GM12878 (cell line): Measurements from ENCODE around the gene FRAS1. TPM values are rescaled to one million over a fixed set of nuclear protein-coding genes. Genes with fewer than 3 reads are reported as not detected.

Experiments used
- ATAC-seq: fragments of 200-7000 bp; cut with Tn5 transposase; 3 replicates; pipeline ENCODE4 v1.9.1; 2020; ENCODE audit warnings: mild to moderate bottlenecking, moderate library complexity
- BruUV-seq: library from RNA; stranded (reverse); fragments of 400-500 nt; replicated peaks from 2 replicates; lab custom pipeline; 2021; lab: Mats Ljungman, UMichigan
- CTCF ChIA-PET: fragments of 300-600 bp; sonication (Branson Sonifier 250); formaldehyde crosslinking; extraction: SDS; loops from one replicate; lab custom pipeline; 2021; ENCODE audit warnings: inconsistent platforms; lab: Yijun Ruan, JAX
- POLR2A ChIA-PET: fragments of 350-600 bp; formaldehyde crosslinking; extraction: SDS; loops from one replicate; lab custom pipeline; 2021; ENCODE audit warnings: inconsistent platforms; lab: Charles Lee
- RAD21 ChIA-PET: fragments of 300-600 bp; sonication (Branson Sonifier 250); formaldehyde crosslinking; loops from one replicate; lab custom pipeline; 2023; ENCODE audit warnings: antibody characterized with exemption; ENCODE audit not compliant: unreplicated experiment; lab: Charles Lee
- SMC1A ChIA-PET: fragments of 300-600 bp; sonication (Branson Sonifier 250); formaldehyde crosslinking; loops from one replicate; lab custom pipeline; 2023; ENCODE audit not compliant: unreplicated experiment, uncharacterized antibody; lab: Charles Lee
- DNase-seq: peaks from one replicate; pipeline ENCODE4 v3.0.0-alpha.2; 2011; ENCODE audit warnings: low read depth, low spot score
- FAIRE-seq: peaks from 3 replicates; lab custom pipeline; 2011; peaks lifted over from hg19 to GRCh38; lab: Jason Lieb, UNC
- H2AFZ ChIP-seq: 2 replicates; pipeline ENCODE4 v1.6.0; 2011; ENCODE audit warnings: low read depth, low read length, control low read depth; ENCODE audit not compliant: control insufficient read depth
- H3K27ac ChIP-seq: 2 replicates; pipeline ENCODE4 v1.5.1; 2011; ENCODE audit warnings: control low read depth; ENCODE audit not compliant: control insufficient read depth, insufficient read depth
- H3K27me3 ChIP-seq, 2 experiments: replicated peaks in 1 of 2; 2 replicates each; pipeline versions ENCODE4 v1.6.0 to v1.6.1; 2011; ENCODE audit warnings: low read length in 1 of 2; ENCODE audit not compliant: control insufficient read depth in 2 of 2, insufficient read depth in 2 of 2
- H3K36me3 ChIP-seq, 2 experiments: 2 replicates each; pipeline ENCODE4 v1.5.1; 2011; ENCODE audit warnings: low read length in 1 of 2; ENCODE audit not compliant: control insufficient read depth in 2 of 2, insufficient read depth in 2 of 2
- H3K4me1 ChIP-seq: 2 replicates; pipeline ENCODE4 v1.6.1; 2011; ENCODE audit warnings: mild to moderate bottlenecking, low read length, moderate library complexity, mixed read lengths; ENCODE audit not compliant: control insufficient read depth, insufficient read depth
- H3K4me2 ChIP-seq: 2 replicates; pipeline ENCODE4 v1.6.0; 2011; ENCODE audit warnings: control low read depth; ENCODE audit not compliant: control insufficient read depth, insufficient read depth
- H3K4me3 ChIP-seq: fragments of 200-600 bp; sonication (generic); 2 replicates; pipeline ENCODE4 v1.5.1; 2016
- H3K79me2 ChIP-seq: 2 replicates; pipeline ENCODE4 v1.6.0; 2011; ENCODE audit warnings: low read length; ENCODE audit not compliant: control insufficient read depth, insufficient read depth
- H3K9ac ChIP-seq: 2 replicates; pipeline ENCODE4 v1.8.0; 2011; ENCODE audit warnings: low read length, control low read depth, mixed read lengths; ENCODE audit not compliant: control insufficient read depth, insufficient read depth
- H3K9me3 ChIP-seq: replicated peaks from 3 replicates; pipeline ENCODE4 v1.5.1; 2011; ENCODE audit warnings: mild to moderate bottlenecking, low read length; ENCODE audit not compliant: control insufficient read depth, insufficient read depth
- H4K20me1 ChIP-seq: 2 replicates; pipeline ENCODE4 v1.6.0; 2011; ENCODE audit not compliant: control insufficient read depth, insufficient read depth
- GATAD2B ChIP-seq: fragments of 450-650 bp; conservative IDR thresholded peaks from 2 replicates; pipeline ENCODE4 v1.6.1; 2017; ENCODE audit warnings: low read depth, mild to moderate bottlenecking, moderate library complexity
- IKZF1 ChIP-seq: fragments of 450-650 bp; conservative IDR thresholded peaks from 2 replicates; pipeline ENCODE4 v1.6.1; 2017; ENCODE audit warnings: antibody characterized with exemption, mild to moderate bottlenecking
- KAT2A ChIP-seq: conservative IDR thresholded peaks from 2 replicates; pipeline ENCODE4 v1.6.1; 2011; ENCODE audit warnings: low read depth, low read length; ENCODE audit not compliant: control insufficient read depth
- KLF5 ChIP-seq: fragments of 450-650 bp; IDR thresholded peaks from 2 replicates; pipeline ENCODE4 v1.6.1; 2014; ENCODE audit warnings: mild to moderate bottlenecking; ENCODE audit not compliant: partially characterized antibody
- MYB ChIP-seq: fragments of 150-350 bp; IDR thresholded peaks from 2 replicates; pipeline ENCODE4 v1.6.1; 2014; ENCODE audit warnings: mild to moderate bottlenecking, low read depth, low read length, borderline replicate concordance
- NFIC ChIP-seq: IDR thresholded peaks from 2 replicates; pipeline ENCODE4 v1.6.1; 2012; ENCODE audit warnings: low read depth, mild to moderate bottlenecking, inconsistent platforms, low read length, moderate library complexity
- POLR2AphosphoS5 ChIP-seq: IDR thresholded peaks from 2 replicates; pipeline ENCODE4 v1.6.1; 2011; ENCODE audit warnings: mild to moderate bottlenecking, low read length, inconsistent platforms
- RBBP5 ChIP-seq: fragments of 200-600 bp; sonication (generic); conservative IDR thresholded peaks from 2 replicates; pipeline ENCODE4 v1.6.1; 2016
- SMAD1 ChIP-seq: fragments of 450-650 bp; IDR thresholded peaks from 2 replicates; pipeline ENCODE4 v1.6.1; 2018; ENCODE audit warnings: mild to moderate bottlenecking, low read depth; ENCODE audit not compliant: partially characterized antibody
- TCF12 ChIP-seq: IDR thresholded peaks from 2 replicates; pipeline ENCODE4 v1.6.1; 2011; ENCODE audit warnings: low read depth, mild to moderate bottlenecking, low read length
- TCF7 ChIP-seq: IDR thresholded peaks from 2 replicates; pipeline ENCODE4 v1.6.1; 2014; ENCODE audit warnings: antibody characterized with exemption, borderline replicate concordance
- ZZZ3 ChIP-seq: IDR thresholded peaks from 2 replicates; pipeline ENCODE4 v1.6.1; 2011; ENCODE audit warnings: low read depth; ENCODE audit not compliant: control insufficient read depth, insufficient read length
- WGBS: methylation state at CpG from one replicate; pipeline ENCODE4 v1.1.6; 2016; ENCODE audit warnings: low lambda C conversion rate; ENCODE audit not compliant: insufficient replicate concordance, insufficient coverage; ENCODE audit errors: missing lambda C conversion rate; 5-methylcytosine and 5-hydroxymethylcytosine counted together
- in situ Hi-C: fragments of 300-500 bp; cut with MboI; formaldehyde crosslinking; loops from 9 replicates; pipeline ENCODE4 v1.14.3; 2018; ENCODE audit warnings: mixed read lengths
- intact Hi-C: fragments of 100-400 bp; cut with micrococcal nuclease; formaldehyde crosslinking; loops from one replicate; pipeline ENCODE4 v1.14.2; 2022; ENCODE audit not compliant: unreplicated experiment
- polyA plus RNA-seq, 11 experiments: library from polyadenylated mRNA; depleted of rRNA in 4 of 11; unstranded in 6 of 11; stranded (reverse) in 5 of 11; fragments of >200 nt; fragmentation: Nextera tagmentation in 4 of 11; fragmentation: Illumina TruSeq in 1 of 11; extraction: Ambion mirVana in 4 of 11; extraction: Trizol in 1 of 11; gene quantifications; 1 replicate in 1 of 11; 2 replicates in 10 of 11; pipeline versions ENCODE4 v1.2.1 to v1.2.3, GENCODE V29; 2011 to 2016; ENCODE audit warnings: inconsistent platforms in 2 of 11, missing spikeins in 2 of 11, low read depth in 1 of 11
- total RNA-seq, 4 experiments: library from RNA; depleted of rRNA in 3 of 4; stranded (reverse); fragments of >200 nt in 3 of 4; fragmentation: Illumina TruSeq in 1 of 4; extraction: Trizol in 1 of 4; gene quantifications; 2 replicates each; pipeline versions ENCODE4 v1.2.1 to v1.2.3, GENCODE V29; 2013 to 2021
- TF ChIP-seq, protein P1 (sequence below): fragments of 450-650 bp; IDR thresholded peaks from 2 replicates; pipeline ENCODE4 v1.6.1; 2017; ENCODE audit warnings: antibody characterized with exemption, mild to moderate bottlenecking, moderate library complexity

Gene FRAS1
- total and polyA plus RNA-seq, 10 of the 15 experiments (the other 5 are each of a cell fraction or from before 2014, with no cell fraction given) = 0.08 to 11.7 (median 0.20) TPM

DNA sequence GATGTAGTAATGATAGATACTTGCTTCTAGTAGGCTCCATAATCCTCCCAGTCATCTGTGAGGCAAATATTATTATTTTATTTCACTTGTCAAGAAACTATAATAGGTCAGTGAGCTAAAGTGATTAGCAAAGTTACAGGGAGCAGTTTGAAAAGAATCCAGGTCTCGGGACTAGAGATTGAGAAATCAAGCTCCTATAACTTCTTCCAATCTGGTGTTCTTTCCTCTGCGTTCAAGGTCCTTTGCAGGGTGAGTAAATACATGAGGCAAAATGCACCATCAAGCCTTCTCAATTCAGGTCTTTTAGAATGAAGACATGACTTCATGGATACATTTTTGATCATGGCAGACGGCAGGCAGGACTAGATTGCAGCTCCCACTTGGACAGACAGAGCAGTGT is 150.4 kb downstream of the FRAS1 start:
- DNase-seq (no peak), FAIRE-seq (no peak), ATAC-seq (no peak)
- RAD21 ChIA-PET = interaction anchor here (1.2 kb wide), 1 partner anchor 148 kb away, joined by 5 read pairs; no protein-coding TSS in a partner anchor
- no peak for TF ChIP-seq NFIC
- TF ChIP-seq TCF12 = no peak
- TF ChIP-seq, protein P1, sequence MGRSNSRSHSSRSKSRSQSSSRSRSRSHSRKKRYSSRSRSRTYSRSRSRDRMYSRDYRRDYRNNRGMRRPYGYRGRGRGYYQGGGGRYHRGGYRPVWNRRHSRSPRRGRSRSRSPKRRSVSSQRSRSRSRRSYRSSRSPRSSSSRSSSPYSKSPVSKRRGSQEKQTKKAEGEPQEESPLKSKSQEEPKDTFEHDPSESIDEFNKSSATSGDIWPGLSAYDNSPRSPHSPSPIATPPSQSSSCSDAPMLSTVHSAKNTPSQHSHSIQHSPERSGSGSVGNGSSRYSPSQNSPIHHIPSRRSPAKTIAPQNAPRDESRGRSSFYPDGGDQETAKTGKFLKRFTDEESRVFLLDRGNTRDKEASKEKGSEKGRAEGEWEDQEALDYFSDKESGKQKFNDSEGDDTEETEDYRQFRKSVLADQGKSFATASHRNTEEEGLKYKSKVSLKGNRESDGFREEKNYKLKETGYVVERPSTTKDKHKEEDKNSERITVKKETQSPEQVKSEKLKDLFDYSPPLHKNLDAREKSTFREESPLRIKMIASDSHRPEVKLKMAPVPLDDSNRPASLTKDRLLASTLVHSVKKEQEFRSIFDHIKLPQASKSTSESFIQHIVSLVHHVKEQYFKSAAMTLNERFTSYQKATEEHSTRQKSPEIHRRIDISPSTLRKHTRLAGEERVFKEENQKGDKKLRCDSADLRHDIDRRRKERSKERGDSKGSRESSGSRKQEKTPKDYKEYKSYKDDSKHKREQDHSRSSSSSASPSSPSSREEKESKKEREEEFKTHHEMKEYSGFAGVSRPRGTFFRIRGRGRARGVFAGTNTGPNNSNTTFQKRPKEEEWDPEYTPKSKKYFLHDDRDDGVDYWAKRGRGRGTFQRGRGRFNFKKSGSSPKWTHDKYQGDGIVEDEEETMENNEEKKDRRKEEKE = no peak
- TF ChIP-seq ZZZ3 = no peak
- TF ChIP-seq IKZF1 = no peak
- TF ChIP-seq POLR2AphosphoS5 = no peak
- no peak for TF ChIP-seq MYB
- TF ChIP-seq GATAD2B = no peak
- TF ChIP-seq TCF7 = no peak
- no peak for TF ChIP-seq RBBP5
- no peak for TF ChIP-seq KLF5
- TF ChIP-seq KAT2A = no peak
- TF ChIP-seq SMAD1 = no peak
- H3K4me3 ChIP-seq = no peak overlapping the region
- SMC1A ChIA-PET = interaction anchor here (0.9 to 1.7 kb wide), 5 partner anchors 8 to 86 kb away, joined by 3 to 4 read pairs (median 4); no protein-coding TSS in a partner anchor
- H3K9me3 ChIP-seq = no peaks in the 10 kb centered on the region
- no peak overlapping the region for H2AFZ ChIP-seq
- H3K4me1 ChIP-seq = no peaks in the 10 kb centered on the region
- no peaks in the 10 kb centered on the region for H4K20me1 ChIP-seq
- POLR2A ChIA-PET = interaction anchor here (1.0 kb wide), 1 partner anchor 10 kb away, joined by 3 read pairs; no protein-coding TSS in a partner anchor
- no peaks in the 10 kb centered on the region for H3K79me2 ChIP-seq
- H3K27ac ChIP-seq = no peak overlapping the region
- intact Hi-C loops = no loop called here
- H3K36me3 ChIP-seq = no peaks in the 10 kb centered on the region
- BruUV-seq = no TSS peak
- no peak overlapping the region for H3K9ac ChIP-seq
- CTCF ChIA-PET = interaction anchor here (0.8 kb wide), 1 partner anchor 44 kb away, joined by 3 read pairs; no protein-coding TSS in a partner anchor
- no peak overlapping the region for H3K4me2 ChIP-seq
- no peaks in the 10 kb centered on the region for H3K27me3 ChIP-seq
- in situ Hi-C loops = no loop called here
- WGBS = 21% methylated on average over 3 of the region's 3 CpGs
